SKM-1 treated with dmso at 0.1 percent for 144 hours (cell line): ENCODE data around the gene CUX1.
"Not testable (repeated sequence)": the region's sequence is repeated elsewhere in the genome, so short reads cannot be mapped to it uniquely, and the experiment has no call there.

Source experiments
- DNase-seq: peaks from one replicate; lab custom pipeline; 2025; ENCODE audit not compliant: unreplicated experiment; lab: John Stamatoyannopoulos, UW

CUX1 gene

GRCh38 chr7:101853684-101854083, 36.3 kb downstream of the CUX1 start:
- no peak for DNase-seq

GRCh38 chr7:101854084-101854865, 36.8 kb downstream of the CUX1 start:
- no peak for DNase-seq

GRCh38 chr7:101856473-101857357, 39.3 kb downstream of the CUX1 start:
- DNase-seq: peak; percentile 98

- no peak for DNase-seq
Observed at GRCh38 chr7:101857358-101857811, 40.0 kb downstream of the CUX1 start.

DNA sequence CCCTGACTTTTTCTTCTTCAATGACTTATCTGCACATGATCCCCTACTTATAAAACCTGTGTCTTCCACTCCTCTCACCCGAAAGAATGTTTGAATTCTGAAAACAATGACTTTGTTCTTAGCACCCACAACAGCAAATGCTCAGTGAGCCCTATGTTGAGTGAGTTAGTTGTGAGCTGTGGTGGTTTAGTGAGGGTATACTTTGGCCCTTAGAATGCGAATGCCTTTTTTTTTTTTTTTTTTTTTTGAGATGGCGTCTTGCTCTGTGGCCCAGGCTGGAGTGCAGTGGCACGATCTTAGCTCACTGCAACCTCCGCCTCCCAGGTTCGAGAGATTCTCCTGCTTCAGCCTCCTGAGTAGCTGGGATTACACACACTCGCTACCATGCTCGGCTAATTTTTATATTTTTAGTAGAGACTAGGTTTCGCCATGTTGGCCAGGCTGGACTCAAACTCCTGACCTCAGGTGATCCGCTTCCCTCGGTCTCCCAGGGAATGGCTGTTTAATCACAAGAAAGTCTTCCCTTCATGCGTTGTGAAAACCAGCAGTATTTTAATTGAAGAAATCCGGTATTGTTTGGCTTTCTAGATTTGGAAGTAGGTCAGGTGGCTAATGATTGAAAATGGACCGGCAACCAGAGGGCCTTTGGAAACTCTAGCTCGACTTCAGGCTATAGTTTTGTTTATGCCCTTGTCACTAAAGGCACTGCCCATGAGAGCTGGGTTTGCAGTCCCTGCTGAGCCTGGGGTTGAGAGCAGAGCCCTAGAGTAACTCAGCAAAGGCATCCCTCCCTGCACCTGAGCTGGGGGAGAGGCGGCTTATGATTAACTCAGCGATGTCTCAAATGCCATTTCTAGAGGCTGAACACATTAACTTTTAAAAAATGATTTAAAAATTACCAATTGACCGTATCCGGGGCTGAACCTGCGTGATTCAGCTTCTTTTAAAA, 41.3 kb downstream of the CUX1 start:
- no peak for DNase-seq

DNA sequence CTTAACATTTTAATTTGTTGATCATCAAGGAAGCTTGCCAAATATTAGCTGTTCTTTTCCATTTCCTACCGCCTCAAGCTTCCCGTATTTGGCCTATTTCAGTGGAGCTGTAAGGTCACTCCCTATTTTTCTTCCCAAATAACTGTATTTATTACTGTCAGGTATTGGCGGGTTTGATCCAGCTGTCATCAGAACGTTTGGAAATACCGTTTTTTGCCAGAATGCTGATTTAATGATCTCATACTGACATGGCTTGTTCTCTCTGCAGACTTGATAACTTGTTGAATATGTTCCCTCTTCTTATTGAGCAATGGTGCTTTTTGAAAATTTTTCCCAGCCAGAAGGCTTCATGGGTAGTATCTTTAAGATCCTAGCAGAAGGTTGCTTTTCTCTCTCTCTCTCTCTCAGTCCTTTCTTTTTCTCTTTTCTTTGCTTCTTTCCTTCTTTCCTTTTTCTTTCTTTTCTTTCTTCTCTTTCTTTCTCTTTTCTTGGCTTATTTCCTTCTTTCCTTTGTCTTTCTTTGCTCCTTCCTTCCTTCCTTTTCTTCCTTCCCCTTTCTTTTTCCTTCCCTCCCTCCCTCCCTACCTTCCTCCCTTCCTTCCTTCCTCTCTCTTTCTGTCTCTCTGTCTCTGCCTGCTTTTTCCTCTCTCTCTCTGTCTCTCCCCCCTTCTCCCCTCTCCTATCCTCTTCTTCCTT, 42.1 kb downstream of the CUX1 start:
- DNase-seq: no peak

DNA sequence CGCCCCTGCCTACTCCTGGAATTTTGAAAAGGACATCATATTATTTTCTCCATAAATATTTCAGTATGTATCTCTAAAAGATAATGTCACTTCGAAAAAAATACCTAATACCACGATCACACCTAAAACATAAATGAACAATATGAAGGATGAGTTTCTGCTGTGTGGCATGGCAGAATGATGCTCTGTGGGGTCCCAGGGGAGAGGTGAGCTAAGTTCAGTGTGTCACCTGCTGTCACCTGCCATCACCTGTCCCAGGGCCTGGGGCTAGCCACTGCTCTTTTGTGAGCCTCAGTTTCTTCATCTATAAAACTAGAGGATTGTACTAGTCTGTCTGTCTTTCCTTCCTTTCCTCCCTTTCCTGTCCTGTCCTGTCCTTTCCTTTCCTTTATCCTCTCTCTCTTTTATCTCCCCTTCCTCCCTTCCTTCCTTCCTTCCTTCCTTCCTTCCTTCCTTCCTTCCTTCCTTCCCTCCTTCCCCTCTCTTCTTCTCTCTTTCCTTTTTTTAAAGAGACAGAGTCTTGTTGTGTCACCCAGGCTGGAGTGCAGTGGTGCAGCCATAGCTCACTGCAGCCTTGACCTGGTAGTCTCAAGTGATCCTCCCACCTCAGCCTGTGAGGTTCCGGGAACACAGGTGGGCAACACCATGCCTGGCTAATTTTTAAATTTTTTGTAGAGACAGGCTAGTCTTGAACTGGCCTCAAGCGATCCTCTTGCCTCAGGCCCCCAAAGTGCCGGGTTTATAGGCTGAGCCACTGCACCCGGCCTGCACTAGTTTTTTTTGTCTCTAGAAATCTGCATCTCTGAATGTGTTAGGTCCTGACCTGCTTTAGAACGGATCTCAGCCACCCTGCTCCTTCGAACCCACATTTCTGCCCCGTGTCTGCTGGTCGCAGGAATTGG, 43.1 kb downstream of the CUX1 start:
- no peak for DNase-seq

GRCh38 chr7:101861218-101861775, 43.9 kb downstream of the CUX1 start:
- no peak for DNase-seq

GRCh38 chr7:101862280-101863220, 45.1 kb downstream of the CUX1 start:
- DNase-seq: no peak

DNA sequence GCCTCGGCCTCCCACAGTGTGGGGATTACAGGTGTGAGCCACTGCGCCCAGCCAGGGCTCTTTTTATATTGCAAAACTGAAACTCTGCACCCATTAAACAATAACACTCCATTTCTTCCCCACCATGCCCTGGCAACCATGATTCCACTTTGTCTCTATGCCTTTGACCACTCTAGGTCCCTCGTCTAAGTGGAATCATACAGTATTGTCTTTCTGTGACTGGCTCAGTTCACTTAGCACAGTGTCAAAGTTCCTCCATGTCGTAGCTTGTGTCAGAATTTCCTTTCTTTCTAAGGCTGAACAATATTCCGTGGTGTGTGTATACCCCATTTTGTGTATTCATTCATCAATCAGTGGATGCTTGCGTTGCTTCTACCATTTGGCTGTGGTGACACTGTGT, 46.2 kb downstream of the CUX1 start:
- no peak for DNase-seq

GRCh38 chr7:101864039-101864438, 46.6 kb downstream of the CUX1 start:
- DNase-seq: no peak

GRCh38 chr7:101865031-101865430, 47.6 kb downstream of the CUX1 start:
- no peak for DNase-seq

DNA sequence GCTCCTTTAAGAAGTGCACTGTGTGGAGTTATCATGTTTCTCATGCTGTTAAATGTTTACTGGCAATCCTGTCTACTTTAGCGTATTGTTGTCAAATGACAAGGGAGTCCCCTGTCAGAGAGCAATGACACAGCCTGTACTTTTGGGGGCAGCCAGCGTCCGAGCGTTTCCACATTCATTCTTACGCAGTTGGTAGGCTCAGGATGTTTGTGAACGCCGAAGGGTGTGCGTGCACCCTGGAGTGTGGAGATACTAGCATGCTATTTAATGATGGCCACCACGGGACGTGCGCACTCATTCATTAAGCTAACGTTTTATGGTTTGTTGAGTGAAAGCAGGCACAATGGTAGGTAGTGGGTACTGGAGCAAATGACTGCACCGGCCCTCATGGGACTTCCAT, 48.0 kb downstream of the CUX1 start:
- DNase-seq: no peak

DNA sequence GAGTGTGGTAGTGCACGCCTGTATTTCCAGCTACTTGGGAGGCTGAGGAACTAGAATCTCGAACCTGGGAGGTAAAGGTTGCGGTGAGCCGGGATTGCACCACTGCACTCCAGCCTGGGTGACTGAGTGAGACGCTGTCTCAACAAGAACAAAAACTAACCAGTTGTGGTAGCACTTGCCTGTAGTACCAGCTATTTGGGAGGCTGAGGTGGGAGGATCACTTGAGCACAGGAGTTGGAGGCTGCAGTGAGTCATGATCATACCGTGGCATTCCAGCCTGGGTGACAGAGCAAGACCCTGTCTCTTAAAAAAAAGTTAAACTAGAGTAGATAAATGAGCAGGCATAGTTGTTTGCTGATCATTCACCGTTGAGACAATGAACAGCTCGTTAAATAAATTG, 48.9 kb downstream of the CUX1 start:
- no peak for DNase-seq

- no peak for DNase-seq
Observed at GRCh38 chr7:101867265-101867664, 49.8 kb downstream of the CUX1 start.

DNA sequence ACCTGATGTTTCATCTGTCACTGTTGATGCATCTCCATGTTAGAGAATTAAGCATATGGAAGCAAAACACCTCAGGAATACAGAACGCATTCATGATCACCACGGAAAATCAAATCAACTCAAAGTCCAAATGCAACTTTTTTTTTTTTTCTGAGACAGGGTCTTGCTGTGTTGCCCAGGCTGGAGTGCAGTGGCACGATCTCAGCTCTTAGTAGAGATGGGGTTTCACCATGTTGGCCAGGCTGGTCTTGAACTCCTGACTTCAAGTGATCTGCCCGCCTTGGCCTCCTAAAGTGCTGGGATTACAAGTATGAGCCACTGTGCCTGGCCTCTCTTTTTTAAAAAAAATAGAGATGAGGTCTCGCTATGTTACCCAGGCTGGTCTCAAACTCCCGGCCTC, 50.3 kb downstream of the CUX1 start:
- not testable (repeated sequence) for DNase-seq

GRCh38 chr7:101868191-101868950, 50.9 kb downstream of the CUX1 start:
- no peak for DNase-seq
